Measurements from ENCODE around the gene COTL1.

COTL1 gene

DNA sequence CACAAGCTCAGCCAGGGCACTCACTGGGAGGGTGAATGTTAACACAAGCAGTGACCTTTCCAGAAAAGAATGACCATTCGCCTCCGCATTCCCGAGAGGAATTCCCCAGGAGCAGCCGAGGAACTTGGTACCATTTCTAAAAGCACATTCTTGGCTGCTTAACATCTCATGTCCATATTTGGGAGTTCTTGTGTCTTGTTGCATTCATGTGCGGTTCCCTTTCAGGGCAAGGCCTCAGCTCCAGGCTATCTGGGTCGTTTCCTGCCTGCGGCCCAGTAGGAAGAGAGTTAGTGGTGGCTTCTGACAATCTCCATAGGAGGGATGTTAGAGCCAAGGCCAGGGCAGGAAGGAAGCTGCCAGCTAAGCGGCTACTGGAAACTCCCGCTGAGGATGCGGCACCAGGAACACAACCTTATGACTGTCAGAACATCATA, 85.6 kb downstream of the COTL1 start:
- WGBS (ENCODE audit: extremely low coverage, insufficient coverage, low lambda C conversion rate), result no CpG with 5 or more reads among the region's 10 CpGs
- H3K4me1 ChIP-seq (ENCODE audit: control insufficient read depth, low read depth, low read length), result peaks cover 7% of the 10 kb centered on the region
- no peak overlapping the region for H2BK5ac ChIP-seq (ENCODE audit: low read length)
- no peaks in the 10 kb centered on the region for H3K27me3 ChIP-seq (ENCODE audit: insufficient read depth, low read length, poor library complexity)
- no peak overlapping the region for H4K5ac ChIP-seq (ENCODE audit: low read length)
- H2AK5ac ChIP-seq (ENCODE audit: low read length), result no peak overlapping the region
- no peaks in the 10 kb centered on the region for H3K36me3 ChIP-seq (ENCODE audit: control insufficient read depth, insufficient read depth, low read length)
- no peak overlapping the region for H3K4ac ChIP-seq (ENCODE audit: low read depth, low read length)
- H2BK15ac ChIP-seq (replicated peaks; ENCODE audit: low read depth), result no peak overlapping the region
- H4K8ac ChIP-seq (ENCODE audit: low read depth, low read length), result no peak overlapping the region
- no peak overlapping the region for H3K23ac ChIP-seq (ENCODE audit: low read length)
- H3K4me2 ChIP-seq (ENCODE audit: low read length), result no peak overlapping the region
- no peak overlapping the region for H3K9ac ChIP-seq (ENCODE audit: low read length)
- no peaks in the 10 kb centered on the region for H3K79me1 ChIP-seq (ENCODE audit: low read length)
- H3K18ac ChIP-seq (ENCODE audit: low read length), result no peak overlapping the region
- no peak overlapping the region for H2BK120ac ChIP-seq (ENCODE audit: low read depth, low read length)
- H3K56ac ChIP-seq (ENCODE audit: low read length), result no peak overlapping the region
- peak; percentile 99 for DNase-seq
- no peaks in the 10 kb centered on the region for H3K79me2 ChIP-seq (ENCODE audit: control insufficient read depth, insufficient read depth, low read length)
- H3K27ac ChIP-seq (ENCODE audit: low read depth, low read length), result peak overlapping the region; percentile 66
- no peak overlapping the region for H3K4me3 ChIP-seq (ENCODE audit: low read length)

- Histone ChIP-seq H3K18ac (ENCODE audit: low read length) (no peak overlapping the region), H3K79me2 (ENCODE audit: control insufficient read depth, insufficient read depth, low read length) (no peaks in the 10 kb centered on the region), H2AK5ac (ENCODE audit: low read length) (no peak overlapping the region), H2BK5ac (ENCODE audit: low read length) (no peak overlapping the region), H3K79me1 (ENCODE audit: low read length) (no peaks in the 10 kb centered on the region), H4K5ac (ENCODE audit: low read length) (no peak overlapping the region), H3K36me3 (ENCODE audit: control insufficient read depth, insufficient read depth, low read length) (no peaks in the 10 kb centered on the region), H4K8ac (ENCODE audit: low read depth, low read length) (no peak overlapping the region), H3K27me3 (ENCODE audit: insufficient read depth, low read length, poor library complexity) (no peaks in the 10 kb centered on the region), H2BK120ac (ENCODE audit: low read depth, low read length) (no peak overlapping the region), H3K9ac (ENCODE audit: low read length) (no peak overlapping the region), H3K23ac (ENCODE audit: low read length) (no peak overlapping the region), H3K4me2 (ENCODE audit: low read length) (no peak overlapping the region), H3K4me3 (ENCODE audit: low read length) (no peak overlapping the region), H3K27ac (ENCODE audit: low read depth, low read length) (peak overlapping the region; percentile 53), H2BK15ac (replicated peaks; ENCODE audit: low read depth) (no peak overlapping the region), H3K4me1 (ENCODE audit: control insufficient read depth, low read depth, low read length) (peaks cover 7% of the 10 kb centered on the region), H3K4ac (ENCODE audit: low read depth, low read length) (no peak overlapping the region), H3K56ac (ENCODE audit: low read length) (peak overlapping the region; percentile 39)
- peak; percentile 73 for DNase-seq
- WGBS (ENCODE audit: extremely low coverage, insufficient coverage, low lambda C conversion rate), result no CpG with 5 or more reads among the region's 9 CpGs
These were observed 86.2 kb downstream of the COTL1 start for GRCh38 chr16:84531671-84532111.

DNA sequence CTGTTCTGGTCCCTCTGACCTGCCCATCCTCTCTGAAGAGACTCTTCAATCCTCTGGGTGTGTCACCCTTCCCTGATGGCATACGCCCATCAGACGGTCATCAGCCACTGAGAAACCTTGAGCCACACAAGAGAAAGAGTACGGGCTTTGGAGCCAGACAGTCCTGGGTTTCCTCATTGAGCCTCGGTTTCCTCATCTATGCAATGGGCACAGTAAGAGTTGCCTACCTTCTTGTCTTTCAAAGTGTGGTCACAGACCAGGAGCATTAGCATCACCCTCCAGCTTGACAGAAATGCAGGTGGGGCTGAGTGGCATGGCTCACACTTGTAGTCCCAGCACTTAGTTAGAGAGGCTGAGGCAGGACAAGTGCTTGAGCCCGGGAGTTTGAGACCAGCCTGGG, 87.3 kb downstream of the COTL1 start:
- Histone ChIP-seq H3K36me3 (ENCODE audit: control insufficient read depth, insufficient read depth, low read length) (no peaks in the 10 kb centered on the region), H4K8ac (ENCODE audit: low read depth, low read length) (no peak overlapping the region), H3K27me3 (ENCODE audit: insufficient read depth, low read length, poor library complexity) (no peaks in the 10 kb centered on the region), H3K4me1 (ENCODE audit: control insufficient read depth, low read depth, low read length) (peaks cover 7% of the 10 kb centered on the region), H3K27ac (ENCODE audit: low read depth, low read length) (no peak overlapping the region), H3K9ac (ENCODE audit: low read length) (no peak overlapping the region), H2BK120ac (ENCODE audit: low read depth, low read length) (no peak overlapping the region), H2AK5ac (ENCODE audit: low read length) (no peak overlapping the region), H4K5ac (ENCODE audit: low read length) (no peak overlapping the region), H2BK5ac (ENCODE audit: low read length) (no peak overlapping the region), H3K4me3 (ENCODE audit: low read length) (no peak overlapping the region), H2BK15ac (replicated peaks; ENCODE audit: low read depth) (no peak overlapping the region), H3K79me1 (ENCODE audit: low read length) (no peaks in the 10 kb centered on the region), H3K4ac (ENCODE audit: low read depth, low read length) (no peak overlapping the region), H3K18ac (ENCODE audit: low read length) (no peak overlapping the region), H3K56ac (ENCODE audit: low read length) (no peak overlapping the region), H3K79me2 (ENCODE audit: control insufficient read depth, insufficient read depth, low read length) (no peaks in the 10 kb centered on the region), H3K23ac (ENCODE audit: low read length) (no peak overlapping the region), H3K4me2 (ENCODE audit: low read length) (no peak overlapping the region)
- DNase-seq, result no peak
- no CpG with 5 or more reads among the region's 5 CpGs for WGBS (ENCODE audit: extremely low coverage, insufficient coverage, low lambda C conversion rate)

DNA sequence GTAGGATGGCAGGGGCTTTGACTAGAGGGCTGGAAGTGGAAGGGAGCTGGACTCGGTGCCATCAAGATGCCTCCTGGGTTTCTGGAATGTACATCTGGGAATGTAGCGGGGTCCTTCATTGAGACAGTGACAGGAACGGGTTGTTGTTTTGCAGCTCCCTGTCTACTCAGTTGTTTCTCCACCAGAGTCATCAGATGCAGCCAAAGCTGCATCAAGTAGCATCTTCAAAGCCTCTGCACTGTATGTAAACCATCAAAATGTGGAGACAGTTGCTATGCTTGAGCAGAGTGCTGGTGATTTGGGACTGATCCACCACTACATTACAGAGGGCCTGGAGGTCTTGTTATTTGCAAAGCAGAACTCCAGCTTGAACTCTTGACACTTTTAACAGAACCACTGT, 88.3 kb downstream of the COTL1 start:
- no peaks in the 10 kb centered on the region for H3K79me2 ChIP-seq (ENCODE audit: control insufficient read depth, insufficient read depth, low read length)
- H3K4me3 ChIP-seq (ENCODE audit: low read length), result no peak overlapping the region
- no peak overlapping the region for H2BK120ac ChIP-seq (ENCODE audit: low read depth, low read length)
- H3K4me2 ChIP-seq (ENCODE audit: low read length), result no peak overlapping the region
- no peak overlapping the region for H3K23ac ChIP-seq (ENCODE audit: low read length)
- no peak overlapping the region for H2BK15ac ChIP-seq (replicated peaks; ENCODE audit: low read depth)
- H4K5ac ChIP-seq (ENCODE audit: low read length), result no peak overlapping the region
- WGBS (ENCODE audit: extremely low coverage, insufficient coverage, low lambda C conversion rate), result no CpG with 5 or more reads among the region's 3 CpGs
- H4K8ac ChIP-seq (ENCODE audit: low read depth, low read length), result no peak overlapping the region
- no peak overlapping the region for H2BK5ac ChIP-seq (ENCODE audit: low read length)
- no peak overlapping the region for H3K56ac ChIP-seq (ENCODE audit: low read length)
- H2AK5ac ChIP-seq (ENCODE audit: low read length), result no peak overlapping the region
- no peaks in the 10 kb centered on the region for H3K27me3 ChIP-seq (ENCODE audit: insufficient read depth, low read length, poor library complexity)
- H3K79me1 ChIP-seq (ENCODE audit: low read length), result no peaks in the 10 kb centered on the region
- H3K4me1 ChIP-seq (ENCODE audit: control insufficient read depth, low read depth, low read length), result peaks cover 7% of the 10 kb centered on the region
- no peak for DNase-seq
- H3K9ac ChIP-seq (ENCODE audit: low read length), result no peak overlapping the region
- no peak overlapping the region for H3K27ac ChIP-seq (ENCODE audit: low read depth, low read length)
- H3K18ac ChIP-seq (ENCODE audit: low read length), result no peak overlapping the region
- H3K36me3 ChIP-seq (ENCODE audit: control insufficient read depth, insufficient read depth, low read length), result no peaks in the 10 kb centered on the region
- H3K4ac ChIP-seq (ENCODE audit: low read depth, low read length), result no peak overlapping the region

GRCh38 chr16:84528322-84528721, 89.6 kb downstream of the COTL1 start:
- Histone ChIP-seq H3K18ac (ENCODE audit: low read length) (no peak overlapping the region), H3K4ac (ENCODE audit: low read depth, low read length) (no peak overlapping the region), H3K36me3 (ENCODE audit: control insufficient read depth, insufficient read depth, low read length) (no peaks in the 10 kb centered on the region), H2BK15ac (replicated peaks; ENCODE audit: low read depth) (no peak overlapping the region), H3K79me1 (ENCODE audit: low read length) (no peaks in the 10 kb centered on the region), H4K8ac (ENCODE audit: low read depth, low read length) (no peak overlapping the region), H2BK120ac (ENCODE audit: low read depth, low read length) (no peak overlapping the region), H3K27ac (ENCODE audit: low read depth, low read length) (no peak overlapping the region), H3K27me3 (ENCODE audit: insufficient read depth, low read length, poor library complexity) (no peaks in the 10 kb centered on the region), H3K56ac (ENCODE audit: low read length) (no peak overlapping the region), H3K4me2 (ENCODE audit: low read length) (no peak overlapping the region), H2AK5ac (ENCODE audit: low read length) (no peak overlapping the region), H3K4me1 (ENCODE audit: control insufficient read depth, low read depth, low read length) (peaks cover 7% of the 10 kb centered on the region), H2BK5ac (ENCODE audit: low read length) (no peak overlapping the region), H3K4me3 (ENCODE audit: low read length) (no peak overlapping the region), H3K23ac (ENCODE audit: low read length) (no peak overlapping the region), H3K9ac (ENCODE audit: low read length) (no peak overlapping the region), H3K79me2 (ENCODE audit: control insufficient read depth, insufficient read depth, low read length) (no peaks in the 10 kb centered on the region), H4K5ac (ENCODE audit: low read length) (no peak overlapping the region)
- no peak for DNase-seq
- WGBS (ENCODE audit: extremely low coverage, insufficient coverage, low lambda C conversion rate), result no CpG with 5 or more reads among the region's 6 CpGs

DNA sequence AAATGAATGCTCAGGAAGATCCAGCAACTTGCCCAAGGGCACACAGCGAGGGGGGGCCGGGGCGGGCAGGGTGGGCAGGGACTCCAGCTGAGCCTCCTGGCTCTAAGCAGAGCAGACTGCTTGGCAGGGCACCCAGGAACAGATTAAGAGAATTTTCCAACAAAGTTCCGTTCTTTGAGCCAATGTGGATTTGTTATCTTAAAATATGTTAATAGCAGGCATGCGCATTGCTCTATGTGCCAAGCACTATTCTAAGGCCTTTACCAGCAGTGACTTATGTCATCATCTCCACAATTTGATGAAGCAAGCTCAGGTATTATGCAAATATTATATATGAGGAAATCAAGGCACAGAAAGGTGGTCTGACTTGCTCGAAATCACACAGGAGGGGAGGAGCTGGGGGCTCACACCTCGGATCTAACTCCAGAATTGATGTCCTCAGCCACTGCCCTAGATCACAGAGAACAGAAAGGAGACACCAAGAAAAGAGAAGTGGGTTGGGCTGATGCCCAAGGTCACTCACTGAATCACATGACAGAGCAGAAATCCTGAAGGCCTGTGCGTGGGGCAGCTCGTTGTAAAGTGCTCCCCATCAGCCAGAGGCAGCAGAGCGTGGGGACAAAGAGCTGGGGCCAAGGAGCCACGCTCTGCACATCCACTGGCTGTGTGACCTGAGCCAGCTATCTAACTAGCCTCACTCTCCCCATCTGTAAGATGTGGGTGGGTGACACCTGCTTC, 90.2 kb downstream of the COTL1 start:
- no peak overlapping the region for H3K56ac ChIP-seq (ENCODE audit: low read length)
- no peak overlapping the region for H3K9ac ChIP-seq (ENCODE audit: low read length)
- H2BK120ac ChIP-seq (ENCODE audit: low read depth, low read length), result no peak overlapping the region
- H3K4me1 ChIP-seq (ENCODE audit: control insufficient read depth, low read depth, low read length), result peaks cover 4% of the 10 kb centered on the region
- no peaks in the 10 kb centered on the region for H3K79me2 ChIP-seq (ENCODE audit: control insufficient read depth, insufficient read depth, low read length)
- no peak overlapping the region for H3K18ac ChIP-seq (ENCODE audit: low read length)
- no CpG with 5 or more reads among the region's 11 CpGs for whole genome bisulfite sequencing (ENCODE audit: extremely low coverage, insufficient coverage, low lambda C conversion rate)
- no peak for DNase-seq
- H3K27me3 ChIP-seq (ENCODE audit: insufficient read depth, low read length, poor library complexity), result no peaks in the 10 kb centered on the region
- no peak overlapping the region for H2BK5ac ChIP-seq (ENCODE audit: low read length)
- H3K79me1 ChIP-seq (ENCODE audit: low read length), result no peaks in the 10 kb centered on the region
- H3K27ac ChIP-seq (ENCODE audit: low read depth, low read length), result no peak overlapping the region
- no peaks in the 10 kb centered on the region for H3K36me3 ChIP-seq (ENCODE audit: control insufficient read depth, insufficient read depth, low read length)
- no peak overlapping the region for H2AK5ac ChIP-seq (ENCODE audit: low read length)
- no peak overlapping the region for H2BK15ac ChIP-seq (replicated peaks; ENCODE audit: low read depth)
- H4K8ac ChIP-seq (ENCODE audit: low read depth, low read length), result no peak overlapping the region
- no peak overlapping the region for H3K4me3 ChIP-seq (ENCODE audit: low read length)
- no peak overlapping the region for H3K4ac ChIP-seq (ENCODE audit: low read depth, low read length)
- no peak overlapping the region for H3K4me2 ChIP-seq (ENCODE audit: low read length)
- H3K23ac ChIP-seq (ENCODE audit: low read length), result no peak overlapping the region
- H4K5ac ChIP-seq (ENCODE audit: low read length), result no peak overlapping the region
